Immature natural killer cell (primary cell): ENCODE data around the gene GCC2. TPM values are rescaled to one million over a fixed set of nuclear protein-coding genes. Genes with fewer than 3 reads are reported as not detected.
A peak's percentile ranks its signal among the peaks of the same experiment; 100 is the strongest.
"Not testable (repeated sequence)": the region's sequence is repeated elsewhere in the genome, so short reads cannot be mapped to it uniquely, and the experiment has no call there.

ENCODE experiments used
- DNase-seq, 3 donors: peaks; one replicate each; pipeline ENCODE4 v3.0.0; 2022; ENCODE audit warnings: mixed read lengths in 1 of 3
- H3K27ac Mint-ChIP-seq, 6 donors: one replicate each; pipeline ENCODE4 v1.8.0; 2020; ENCODE audit warnings: mixed read lengths in 6 of 6, mild to moderate bottlenecking in 5 of 6, inconsistent platforms in 4 of 6, moderate library complexity in 3 of 6
- H3K27me3 Mint-ChIP-seq, 3 donors: one replicate each; pipeline ENCODE4 v1.8.0; 2020 to 2021; ENCODE audit warnings: low read depth in 3 of 3, mild to moderate bottlenecking in 3 of 3, mixed read lengths in 3 of 3, moderate library complexity in 3 of 3, inconsistent platforms in 1 of 3
- H3K36me3 Mint-ChIP-seq, 3 donors: one replicate each; pipeline ENCODE4 v1.8.0; 2020; ENCODE audit warnings: mixed read lengths in 3 of 3, inconsistent platforms in 2 of 3, mild to moderate bottlenecking in 2 of 3
- H3K4me1 Mint-ChIP-seq, 2 donors: one replicate each; pipeline ENCODE4 v1.8.0; 2020; ENCODE audit warnings: inconsistent platforms in 2 of 2, mild to moderate bottlenecking in 2 of 2, mixed read lengths in 2 of 2, moderate library complexity in 1 of 2
- H3K4me3 Mint-ChIP-seq, 5 donors: one replicate each; pipeline ENCODE4 v1.8.0; 2020; ENCODE audit warnings: mild to moderate bottlenecking in 5 of 5, mixed read lengths in 5 of 5, inconsistent platforms in 3 of 5, moderate library complexity in 3 of 5
- H3K9me3 Mint-ChIP-seq, 6 donors: one replicate each; pipeline ENCODE4 v1.8.0; 2020; ENCODE audit warnings: mild to moderate bottlenecking in 6 of 6, mixed read lengths in 6 of 6, inconsistent platforms in 4 of 6, moderate library complexity in 3 of 6
- polyA plus RNA-seq, 3 donors: library from polyadenylated mRNA; unstranded; fragments of 300-500 nt; fragmentation: Illumina TruSeq; gene quantifications; one replicate each; pipeline ENCODE4 v1.2.3, GENCODE V29; 2021

GCC2 gene
- polyA plus RNA-seq, 3 donors from 2014 or later = 9.7 to 65.9 (median 21.6) TPM

DNA sequence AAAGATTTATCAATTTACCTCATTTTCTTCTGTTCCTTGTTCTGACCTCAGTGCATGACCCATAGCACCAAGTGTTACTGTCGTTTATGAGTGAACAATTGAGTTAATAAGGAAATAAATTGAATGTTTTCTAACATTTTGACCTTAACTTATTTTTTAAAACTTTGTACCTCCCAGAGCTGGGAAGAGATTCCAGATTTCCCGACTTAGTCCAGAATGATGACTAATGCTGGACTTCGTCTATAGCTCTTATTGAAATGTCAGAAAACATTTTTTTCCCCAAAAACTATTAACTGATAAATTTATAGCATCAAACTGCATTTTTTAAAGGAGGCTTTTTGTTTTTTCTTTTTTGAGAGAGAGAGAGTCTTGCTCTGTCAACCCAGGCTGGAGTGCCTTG lies 63.4 kb downstream of the GCC2 start:
- H3K27ac Mint-ChIP-seq, DNase-seq, H3K4me1 Mint-ChIP-seq, H3K4me3 Mint-ChIP-seq, H3K27me3 Mint-ChIP-seq, H3K9me3 Mint-ChIP-seq: not testable (repeated sequence)
- peaks cover 3 to 14% (median 8%) of the 10 kb centered on the region in 3 donors for H3K36me3 Mint-ChIP-seq

DNA sequence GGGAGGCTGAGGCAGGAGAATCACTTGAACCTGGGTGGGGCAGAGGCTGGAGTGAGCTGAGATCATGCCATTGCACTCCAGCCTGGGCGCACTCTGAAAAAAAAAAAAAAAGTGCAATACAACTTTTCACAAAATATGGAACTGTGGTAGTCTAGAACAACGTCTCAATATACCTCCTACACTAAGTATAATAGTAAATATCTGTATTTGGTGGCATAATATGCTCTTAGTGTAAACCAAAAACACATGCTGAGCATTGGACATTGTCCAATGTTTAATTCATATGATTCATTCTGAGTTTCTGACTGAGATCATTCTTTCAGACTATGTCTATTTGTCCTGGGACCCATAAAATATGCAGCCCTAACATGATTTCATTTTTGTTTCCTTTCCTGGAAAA lies 65.5 kb downstream of the GCC2 start:
- not testable (repeated sequence) for DNase-seq, H3K27ac Mint-ChIP-seq, H3K4me3 Mint-ChIP-seq, H3K27me3 Mint-ChIP-seq, H3K4me1 Mint-ChIP-seq
- H3K36me3 Mint-ChIP-seq = peaks cover 5 to 13% (median 6%) of the 10 kb centered on the region in 3 donors
- peaks cover 3 to 19% (median 12%) of the 10 kb centered on the region in 6 donors for H3K9me3 Mint-ChIP-seq

DNA sequence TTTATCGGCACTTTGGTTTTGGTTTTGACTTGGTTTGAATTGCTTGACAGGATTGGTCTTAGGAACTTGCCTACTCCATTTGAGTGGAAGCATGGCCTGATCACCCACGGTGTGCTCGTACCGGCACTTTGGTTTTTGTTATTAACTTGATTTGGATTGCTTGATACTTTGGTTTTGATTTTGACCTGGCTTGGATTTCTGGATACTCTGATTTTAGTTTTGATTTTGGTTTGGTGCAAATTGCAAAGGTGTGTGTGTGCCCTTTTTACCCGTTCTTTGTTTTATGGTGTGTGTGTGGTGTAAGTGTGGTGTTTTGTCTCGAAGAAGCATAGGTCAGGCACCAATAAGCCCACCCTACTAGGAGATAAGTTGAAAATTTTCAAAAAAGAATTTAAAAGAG lies 75.7 kb downstream of the GCC2 start:
- not testable (repeated sequence) for DNase-seq, H3K9me3 Mint-ChIP-seq, H3K4me3 Mint-ChIP-seq, H3K4me1 Mint-ChIP-seq, H3K27me3 Mint-ChIP-seq, H3K27ac Mint-ChIP-seq, H3K36me3 Mint-ChIP-seq

DNA sequence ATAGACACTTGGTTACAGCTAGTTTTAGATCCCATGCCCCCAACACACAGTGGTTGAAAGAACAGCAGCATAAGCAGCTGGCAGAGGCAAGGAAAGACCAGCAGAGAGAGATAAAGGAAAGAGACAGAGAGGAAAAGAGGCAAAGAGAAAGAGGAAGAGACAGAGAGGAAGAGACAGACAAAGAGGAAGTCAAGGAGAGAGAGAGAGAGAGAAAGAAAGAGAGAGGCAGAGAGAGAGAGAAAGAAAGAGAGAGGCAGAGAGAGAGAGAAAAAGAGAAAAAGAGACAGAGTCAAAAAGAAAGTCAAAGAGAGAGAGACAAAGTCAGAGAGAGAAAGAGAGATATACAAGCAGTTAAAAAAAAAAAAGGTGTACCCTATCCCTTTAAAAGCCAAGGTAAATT lies 76.3 kb downstream of the GCC2 start:
- not testable (repeated sequence) for H3K4me3 Mint-ChIP-seq, DNase-seq, H3K4me1 Mint-ChIP-seq, H3K27me3 Mint-ChIP-seq, H3K36me3 Mint-ChIP-seq, H3K9me3 Mint-ChIP-seq
- H3K27ac Mint-ChIP-seq = peak overlapping the region in 1 of 6 donors; percentile 42

DNA sequence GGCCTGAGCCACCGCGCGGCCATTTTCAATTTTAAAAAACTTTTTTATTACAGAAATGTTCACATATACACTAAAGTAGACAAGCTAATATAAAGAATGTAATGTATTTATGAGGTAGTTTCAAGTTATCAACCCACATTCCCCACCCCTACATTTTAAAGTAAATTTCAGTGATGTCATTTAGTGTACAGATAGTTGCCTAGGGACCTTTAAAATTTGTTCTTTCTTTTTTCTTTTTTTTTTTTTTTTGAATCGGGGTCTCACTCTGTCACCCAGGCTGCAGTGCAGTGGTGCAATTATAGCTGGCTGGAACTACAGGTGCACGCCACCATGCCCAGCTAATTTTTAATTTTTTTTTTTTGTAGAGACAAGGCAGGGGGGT lies 82.7 kb downstream of the GCC2 start:
- no peak for DNase-seq
- Mint-ChIP-seq H3K27ac (no peak overlapping the region), H3K4me3 (peak overlapping the region in 1 of 5 donors; percentile 15), H3K9me3 (no peaks in the 10 kb centered on the region), H3K36me3 (no peaks in the 10 kb centered on the region), H3K27me3 (peaks cover 4 to 5% (median 5%) of the 10 kb centered on the region in 3 donors), H3K4me1 (peaks cover 21 to 37% of the 10 kb centered on the region in 2 donors)

DNA sequence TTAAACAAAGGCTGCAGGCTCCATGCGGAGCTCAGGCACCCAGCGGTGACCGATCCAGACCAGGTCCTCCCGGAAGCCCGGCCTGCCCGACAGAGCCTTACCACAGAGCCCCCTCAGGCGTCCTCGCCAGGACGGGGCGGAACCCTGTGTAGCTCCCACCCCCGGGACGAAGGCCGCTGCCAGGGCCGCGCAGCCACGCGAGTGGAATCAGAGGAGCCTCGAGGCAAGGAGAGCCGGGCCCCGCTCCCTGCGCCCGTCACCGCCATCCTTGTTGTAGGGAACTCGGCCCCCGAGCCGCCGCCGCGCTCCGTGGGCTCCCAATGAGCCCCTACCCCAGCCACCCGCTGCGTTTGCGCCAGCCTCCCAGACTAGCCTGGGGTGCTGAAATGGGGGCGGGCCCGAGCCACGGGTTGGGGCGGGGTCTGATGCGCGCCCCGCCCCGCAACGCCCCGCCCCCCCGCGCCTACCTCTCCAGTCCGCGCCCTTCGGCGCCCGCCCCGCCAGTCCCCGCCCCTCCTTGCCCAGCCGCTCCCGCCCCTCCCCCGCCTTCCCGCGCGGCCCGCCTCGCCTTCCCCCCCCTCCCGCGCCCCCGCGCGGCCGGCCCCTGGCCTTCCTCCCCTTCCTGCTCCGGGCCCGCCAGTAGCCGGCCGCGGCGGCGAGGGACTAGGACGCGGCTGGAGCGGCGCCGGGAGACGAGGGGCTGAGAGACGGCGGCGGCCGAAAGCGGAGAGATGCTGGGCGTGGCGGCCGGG lies 85.0 kb downstream of the GCC2 start, which contains the start of gene LIMS1:
TSS of gene LIMS1 (plus strand) at position 639 of the 752 bp plus-strand sequence. CDS start at position 732, 93 bp downstream.
- H3K4me1 Mint-ChIP-seq = peaks cover 21 to 45% of the 10 kb centered on the region in 2 donors
- peak within 1 kb of the TSS; percentile 76 to 96 (median 91) for H3K27ac Mint-ChIP-seq
- H3K4me3 Mint-ChIP-seq = peak within 1 kb of the TSS; percentile 93 to 98 (median 96)
- H3K36me3 Mint-ChIP-seq = no peaks in the 10 kb centered on the region
- peak; percentile 79 to 82 (median 82) for DNase-seq
- peaks cover 5 to 6% (median 5%) of the 10 kb centered on the region in 3 donors for H3K27me3 Mint-ChIP-seq
- H3K9me3 Mint-ChIP-seq = no peaks in the 10 kb centered on the region

DNA sequence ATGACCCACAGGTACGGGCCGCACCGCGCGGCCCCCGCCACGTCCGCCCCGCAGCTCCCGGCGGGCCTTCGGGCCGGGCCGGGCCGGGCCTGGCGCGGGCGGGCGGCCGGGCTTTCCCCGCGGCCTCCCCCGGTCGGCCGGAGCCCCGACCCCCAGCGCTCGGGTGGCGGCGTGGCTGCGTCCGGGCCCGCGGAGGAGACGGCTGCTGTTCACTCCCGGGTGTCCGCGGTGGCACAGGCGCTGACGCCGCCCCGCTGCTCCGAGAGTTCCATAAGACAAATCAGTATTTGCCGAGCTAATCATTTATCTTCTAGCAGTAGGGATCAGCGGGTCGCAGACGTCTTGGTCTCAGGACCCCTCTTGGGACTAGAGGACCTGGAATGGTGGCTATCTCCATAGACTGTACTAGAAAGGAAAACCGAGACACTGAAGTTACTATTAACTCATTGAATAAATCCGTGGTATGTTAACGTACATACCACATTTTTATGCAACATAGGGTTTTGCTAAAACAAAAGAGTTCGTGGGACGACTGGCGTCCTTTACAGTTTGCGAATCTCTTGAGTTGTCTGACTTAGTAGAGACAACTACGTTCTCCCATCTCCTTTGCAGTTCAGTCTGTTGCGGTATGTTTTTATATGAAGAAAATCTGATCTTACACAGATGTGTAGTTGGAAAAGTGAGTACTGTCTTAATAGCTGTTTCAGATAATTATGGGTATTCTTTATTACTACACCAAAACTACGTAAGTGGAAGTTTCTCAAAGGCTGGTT lies 85.8 kb downstream of the GCC2 start:
- Mint-ChIP-seq H3K36me3 (no peaks in the 10 kb centered on the region), H3K4me1 (peaks cover 21 to 45% of the 10 kb centered on the region in 2 donors), H3K9me3 (no peaks in the 10 kb centered on the region), H3K27me3 (peaks cover 5 to 7% (median 5%) of the 10 kb centered on the region in 3 donors), H3K27ac (peak overlapping the region; percentile 61 to 96 (median 91)), H3K4me3 (peak overlapping the region; percentile 93 to 98 (median 96))
- DNase-seq = no peak

DNA sequence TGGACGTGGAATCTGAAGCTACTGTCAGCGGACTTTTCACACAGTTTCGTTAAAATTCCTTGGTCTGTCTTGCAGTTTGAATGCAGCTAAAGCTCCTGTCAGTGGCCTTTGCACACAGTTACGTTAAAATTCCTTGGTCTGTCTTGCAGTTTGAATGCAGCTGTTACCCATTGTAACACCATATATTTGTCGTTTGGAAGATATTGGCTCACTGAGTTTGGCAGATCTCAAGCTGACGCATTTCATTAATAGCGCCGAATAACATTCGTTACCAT lies 86.3 kb downstream of the GCC2 start:
- H3K9me3 Mint-ChIP-seq = no peaks in the 10 kb centered on the region
- no peak for DNase-seq

DNA sequence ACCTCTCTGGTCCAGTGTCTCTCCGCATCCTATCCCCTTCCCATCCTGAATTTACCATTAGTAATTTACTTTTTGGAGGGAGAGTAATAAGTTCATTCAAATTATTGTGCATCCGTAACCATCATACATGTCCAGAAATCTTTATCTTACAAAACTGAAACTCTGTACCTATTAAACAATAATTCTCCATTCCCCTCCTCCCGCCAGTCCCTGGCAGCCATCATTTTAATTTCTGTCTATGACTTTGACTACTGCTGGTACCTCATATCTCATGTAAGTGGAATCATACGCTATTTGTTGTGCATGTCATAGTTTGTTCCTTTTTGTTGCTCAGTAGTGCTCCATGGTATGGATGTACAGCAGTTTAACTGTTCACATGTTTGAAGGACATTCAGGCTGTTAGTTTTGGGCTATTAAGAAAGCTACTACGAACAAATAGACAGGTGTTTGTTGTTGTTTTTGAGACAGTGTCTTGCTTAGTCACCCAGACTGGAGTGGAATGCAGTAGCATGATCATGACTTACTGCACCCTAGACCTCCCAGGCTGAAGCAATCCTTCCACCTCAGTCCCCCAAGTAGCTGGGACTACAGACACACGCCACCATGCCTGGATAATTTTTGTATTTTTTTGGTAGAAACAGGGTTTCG lies 87.3 kb downstream of the GCC2 start:
- Mint-ChIP-seq H3K4me3 (peak overlapping the region in 4 of 5 donors; percentile 11 to 53 (median 36)), H3K9me3 (no peaks in the 10 kb centered on the region), H3K36me3 (no peaks in the 10 kb centered on the region), H3K27ac (peak overlapping the region in 2 of 6 donors; percentile 42 to 83), H3K27me3 (peaks cover 5 to 8% (median 5%) of the 10 kb centered on the region in 3 donors), H3K4me1 (peaks cover 20 to 36% of the 10 kb centered on the region in 2 donors)
- DNase-seq = no peak

More for the DNA sequence above, 86.3 kb downstream of the GCC2 start:
- Mint-ChIP-seq H3K27ac (peak overlapping the region in 5 of 6 donors; percentile 61 to 93 (median 91)), H3K27me3 (peaks cover 5 to 8% (median 5%) of the 10 kb centered on the region in 3 donors), H3K4me3 (peak overlapping the region; percentile 93 to 98 (median 96)), H3K36me3 (no peaks in the 10 kb centered on the region), H3K4me1 (peaks cover 21 to 45% of the 10 kb centered on the region in 2 donors)

DNA sequence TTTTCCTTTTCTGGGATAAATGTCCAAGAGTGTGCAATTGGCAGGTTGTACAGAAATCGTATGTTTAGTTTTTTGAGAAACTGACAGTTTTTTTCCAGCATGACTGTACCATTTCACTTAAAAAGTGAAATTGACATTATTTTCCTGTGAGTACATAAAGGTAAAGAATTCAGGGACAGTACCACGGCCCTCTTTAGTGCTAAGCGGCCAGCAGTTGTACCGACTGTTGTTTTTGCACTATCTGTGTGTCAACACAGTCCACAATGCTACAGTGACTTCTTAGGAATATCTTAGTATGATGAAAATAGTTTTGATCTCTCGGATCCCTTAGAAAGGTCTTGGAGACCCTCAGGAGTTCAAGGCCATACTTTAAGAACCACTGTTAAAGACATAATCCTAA lies 87.9 kb downstream of the GCC2 start:
- H3K36me3 Mint-ChIP-seq = no peaks in the 10 kb centered on the region
- H3K27ac Mint-ChIP-seq = no peak overlapping the region
- no peak for DNase-seq
- peaks cover 20 to 35% of the 10 kb centered on the region in 2 donors for H3K4me1 Mint-ChIP-seq
- H3K27me3 Mint-ChIP-seq = peaks cover 5 to 8% (median 5%) of the 10 kb centered on the region in 3 donors
- no peaks in the 10 kb centered on the region for H3K9me3 Mint-ChIP-seq
- no peak overlapping the region for H3K4me3 Mint-ChIP-seq

DNA sequence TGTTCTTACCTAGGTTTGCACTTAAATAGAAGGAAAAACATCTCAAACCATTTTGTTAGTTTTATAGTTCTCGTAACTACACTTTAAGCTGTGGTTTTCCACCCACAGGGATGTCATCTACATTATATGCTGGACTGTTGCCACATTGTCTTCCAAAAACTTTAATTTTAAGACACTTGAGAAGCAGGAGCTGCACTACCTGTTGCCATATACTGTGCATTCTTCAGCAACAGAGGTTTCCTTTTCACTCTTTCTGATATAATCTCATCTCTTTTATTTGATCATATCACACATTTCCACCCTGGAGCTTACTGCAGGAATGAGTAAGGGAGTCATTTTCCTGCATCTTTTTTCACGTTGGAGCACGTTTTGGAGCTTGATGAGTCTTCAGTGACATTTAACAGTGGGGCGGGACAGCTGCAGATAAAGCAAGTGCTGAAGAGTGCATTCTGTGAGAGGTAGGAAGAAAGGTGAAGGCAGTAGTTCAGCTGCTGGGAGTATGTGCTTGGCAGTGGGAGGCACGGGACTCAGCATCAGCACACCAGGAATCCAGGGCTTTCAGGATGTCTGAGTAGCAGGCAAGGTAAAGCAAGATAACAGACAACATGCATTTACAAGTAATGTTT lies 89.1 kb downstream of the GCC2 start:
- Mint-ChIP-seq H3K27me3 (peaks cover 5 to 8% (median 5%) of the 10 kb centered on the region in 3 donors), H3K4me1 (peaks cover 20 to 32% of the 10 kb centered on the region in 2 donors), H3K9me3 (no peaks in the 10 kb centered on the region), H3K36me3 (peaks cover 0 to 5% (median 0%) of the 10 kb centered on the region in 3 donors), H3K27ac (no peak overlapping the region), H3K4me3 (no peak overlapping the region)
- no peak for DNase-seq

DNA sequence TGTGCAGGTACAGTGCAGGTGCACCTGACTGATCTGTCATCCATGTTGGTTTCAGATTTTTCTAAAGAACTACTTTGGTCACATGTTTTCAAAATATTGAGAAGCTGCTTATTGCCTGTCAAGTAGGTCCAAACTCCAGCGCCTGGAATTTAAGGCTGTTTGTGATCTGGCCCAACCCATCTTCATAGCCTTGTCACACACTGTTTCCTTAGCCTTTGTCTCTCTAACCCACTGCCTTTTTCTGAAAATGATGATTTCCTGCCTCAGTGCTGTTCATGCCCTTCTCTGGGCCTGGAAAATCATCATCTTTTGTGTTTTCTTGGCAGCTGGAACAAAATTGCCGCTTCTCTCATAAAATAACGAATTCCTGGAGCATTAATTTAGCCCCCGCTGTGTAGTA lies 92.4 kb downstream of the GCC2 start:
- Mint-ChIP-seq H3K27ac (no peak overlapping the region), H3K27me3 (peaks cover 0 to 4% (median 0%) of the 10 kb centered on the region in 3 donors), H3K4me1 (peaks cover 0 to 8% of the 10 kb centered on the region in 2 donors), H3K9me3 (no peaks in the 10 kb centered on the region), H3K4me3 (no peak overlapping the region), H3K36me3 (peaks cover 0 to 5% (median 0%) of the 10 kb centered on the region in 3 donors)
- no peak for DNase-seq

DNA sequence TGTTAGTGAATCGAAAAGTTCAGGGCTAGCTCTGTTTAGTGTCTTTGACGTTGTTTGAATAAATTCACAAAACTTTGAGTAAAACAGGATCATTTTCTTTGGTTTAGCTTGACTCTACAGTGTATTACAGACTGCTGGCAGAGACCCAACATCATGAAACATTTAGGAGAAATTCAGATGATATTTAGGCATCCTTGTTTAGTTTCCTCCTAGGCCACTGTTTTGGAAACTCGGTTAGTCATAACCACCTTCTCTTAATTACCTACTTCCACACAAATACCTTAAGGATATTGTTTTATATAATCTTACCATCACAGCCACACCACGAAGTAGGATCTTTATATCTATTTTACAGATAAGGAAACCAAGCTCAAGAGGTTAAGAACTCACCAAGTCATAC lies 93.1 kb downstream of the GCC2 start:
- no peaks in the 10 kb centered on the region for H3K9me3 Mint-ChIP-seq
- H3K27ac Mint-ChIP-seq = no peak overlapping the region
- no peak overlapping the region for H3K4me3 Mint-ChIP-seq
- peaks cover 0 to 5% (median 0%) of the 10 kb centered on the region in 3 donors for H3K36me3 Mint-ChIP-seq
- peaks cover 0 to 8% of the 10 kb centered on the region in 2 donors for H3K4me1 Mint-ChIP-seq
- no peak for DNase-seq
- H3K27me3 Mint-ChIP-seq = peaks cover 0 to 4% (median 0%) of the 10 kb centered on the region in 3 donors
